Ishikawa (cell line): ENCODE data around the gene MVP.

ENCODE experiments used
- CEBPB ChIP-seq: IDR thresholded peaks from 2 replicates; pipeline ENCODE4 v1.6.1; 2012
- CREB1 ChIP-seq: IDR thresholded peaks from 2 replicates; pipeline ENCODE4 v1.6.1; 2012; ENCODE audit warnings: low read depth
- EGR1 ChIP-seq: IDR thresholded peaks from 2 replicates; pipeline ENCODE4 v1.6.1; 2012
- EP300 ChIP-seq: IDR thresholded peaks from 2 replicates; pipeline ENCODE4 v1.6.1; 2012; ENCODE audit warnings: borderline replicate concordance
- FOXM1 ChIP-seq: IDR thresholded peaks from 2 replicates; pipeline ENCODE4 v1.6.1; 2012; ENCODE audit warnings: low read depth, borderline replicate concordance
- NFIC ChIP-seq: IDR thresholded peaks from 2 replicates; pipeline ENCODE4 v1.6.1; 2012
- RAD21 ChIP-seq: IDR thresholded peaks from 2 replicates; pipeline ENCODE4 v1.6.1; 2012; ENCODE audit warnings: low read depth
- TAF1 ChIP-seq: IDR thresholded peaks from 2 replicates; pipeline ENCODE4 v1.6.1; 2012; ENCODE audit warnings: low read depth, mild to moderate bottlenecking
- TCF12 ChIP-seq: IDR thresholded peaks from 2 replicates; pipeline ENCODE4 v1.6.1; 2012; ENCODE audit warnings: low read depth
- TEAD4 ChIP-seq: IDR thresholded peaks from 2 replicates; pipeline ENCODE4 v1.6.1; 2012
- YY1 ChIP-seq: IDR thresholded peaks from 2 replicates; pipeline ENCODE4 v1.6.1; 2012; ENCODE audit warnings: low read depth
- ZBTB7A ChIP-seq: IDR thresholded peaks from 2 replicates; pipeline ENCODE4 v1.6.1; 2012; ENCODE audit warnings: low read depth
- TF ChIP-seq, protein P1 (sequence below): IDR thresholded peaks from 2 replicates; pipeline ENCODE4 v1.6.1; 2012; ENCODE audit warnings: low read depth, mild to moderate bottlenecking
- TF ChIP-seq, protein P2 (sequence below): IDR thresholded peaks from 2 replicates; pipeline ENCODE4 v1.6.1; 2012
- TF ChIP-seq, protein P3 (sequence below): IDR thresholded peaks from 2 replicates; pipeline ENCODE4 v1.6.1; 2012

Gene MVP

DNA sequence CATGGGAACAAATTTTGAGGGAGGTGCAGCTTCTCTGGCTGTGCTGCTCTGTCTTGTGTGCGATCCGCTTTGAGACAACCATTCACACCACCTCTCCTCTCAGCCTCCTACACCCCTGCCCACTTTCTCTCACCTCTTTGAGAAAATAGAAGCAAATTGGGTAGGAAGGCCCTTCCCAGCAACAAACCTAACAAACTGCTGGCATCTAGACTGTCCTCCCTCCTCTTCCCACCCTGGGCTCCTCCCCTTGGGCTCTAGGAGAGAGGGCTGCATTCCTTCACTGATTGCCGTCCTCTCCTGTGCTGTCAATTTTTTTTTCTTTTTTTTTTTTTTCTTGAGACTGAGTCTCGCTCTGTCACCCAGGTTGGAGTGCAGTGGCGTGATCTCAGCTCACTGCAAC, 29.2 kb downstream of the MVP start:
- TF ChIP-seq, protein P1, sequence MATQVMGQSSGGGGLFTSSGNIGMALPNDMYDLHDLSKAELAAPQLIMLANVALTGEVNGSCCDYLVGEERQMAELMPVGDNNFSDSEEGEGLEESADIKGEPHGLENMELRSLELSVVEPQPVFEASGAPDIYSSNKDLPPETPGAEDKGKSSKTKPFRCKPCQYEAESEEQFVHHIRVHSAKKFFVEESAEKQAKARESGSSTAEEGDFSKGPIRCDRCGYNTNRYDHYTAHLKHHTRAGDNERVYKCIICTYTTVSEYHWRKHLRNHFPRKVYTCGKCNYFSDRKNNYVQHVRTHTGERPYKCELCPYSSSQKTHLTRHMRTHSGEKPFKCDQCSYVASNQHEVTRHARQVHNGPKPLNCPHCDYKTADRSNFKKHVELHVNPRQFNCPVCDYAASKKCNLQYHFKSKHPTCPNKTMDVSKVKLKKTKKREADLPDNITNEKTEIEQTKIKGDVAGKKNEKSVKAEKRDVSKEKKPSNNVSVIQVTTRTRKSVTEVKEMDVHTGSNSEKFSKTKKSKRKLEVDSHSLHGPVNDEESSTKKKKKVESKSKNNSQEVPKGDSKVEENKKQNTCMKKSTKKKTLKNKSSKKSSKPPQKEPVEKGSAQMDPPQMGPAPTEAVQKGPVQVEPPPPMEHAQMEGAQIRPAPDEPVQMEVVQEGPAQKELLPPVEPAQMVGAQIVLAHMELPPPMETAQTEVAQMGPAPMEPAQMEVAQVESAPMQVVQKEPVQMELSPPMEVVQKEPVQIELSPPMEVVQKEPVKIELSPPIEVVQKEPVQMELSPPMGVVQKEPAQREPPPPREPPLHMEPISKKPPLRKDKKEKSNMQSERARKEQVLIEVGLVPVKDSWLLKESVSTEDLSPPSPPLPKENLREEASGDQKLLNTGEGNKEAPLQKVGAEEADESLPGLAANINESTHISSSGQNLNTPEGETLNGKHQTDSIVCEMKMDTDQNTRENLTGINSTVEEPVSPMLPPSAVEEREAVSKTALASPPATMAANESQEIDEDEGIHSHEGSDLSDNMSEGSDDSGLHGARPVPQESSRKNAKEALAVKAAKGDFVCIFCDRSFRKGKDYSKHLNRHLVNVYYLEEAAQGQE: no peak
- TF ChIP-seq TEAD4: peak; percentile 37; the same call in 1 of the 2 replicates
- no peak for TF ChIP-seq CREB1

DNA sequence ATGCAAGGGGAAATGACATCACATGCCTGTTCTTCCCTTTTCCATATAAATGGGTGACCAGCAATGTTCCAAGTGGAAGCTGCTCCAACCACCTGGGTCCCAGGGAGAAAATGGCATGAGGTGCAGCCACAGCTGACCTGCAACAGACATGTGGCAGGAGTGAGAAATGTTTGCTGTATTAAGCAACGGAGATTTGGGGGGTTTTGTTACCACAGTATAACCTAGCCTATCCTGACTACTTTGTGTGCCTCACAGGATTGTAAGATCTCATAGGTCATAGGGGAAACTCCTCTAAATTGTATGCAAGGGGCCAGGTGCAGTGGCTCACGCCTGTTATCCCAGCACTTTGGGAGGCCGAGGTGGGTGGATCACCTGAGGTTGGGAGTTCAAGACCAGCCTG, 30.7 kb downstream of the MVP start:
- no peak for TF ChIP-seq YY1
- TF ChIP-seq RAD21: no peak
- no peak for TF ChIP-seq EGR1
- TF ChIP-seq TEAD4: no peak
- no peak for TF ChIP-seq TCF12
- no peak for TF ChIP-seq CEBPB
- TF ChIP-seq NFIC: no peak
- no peak for TF ChIP-seq TAF1
- TF ChIP-seq EP300: no peak
- no peak for TF ChIP-seq CREB1

DNA sequence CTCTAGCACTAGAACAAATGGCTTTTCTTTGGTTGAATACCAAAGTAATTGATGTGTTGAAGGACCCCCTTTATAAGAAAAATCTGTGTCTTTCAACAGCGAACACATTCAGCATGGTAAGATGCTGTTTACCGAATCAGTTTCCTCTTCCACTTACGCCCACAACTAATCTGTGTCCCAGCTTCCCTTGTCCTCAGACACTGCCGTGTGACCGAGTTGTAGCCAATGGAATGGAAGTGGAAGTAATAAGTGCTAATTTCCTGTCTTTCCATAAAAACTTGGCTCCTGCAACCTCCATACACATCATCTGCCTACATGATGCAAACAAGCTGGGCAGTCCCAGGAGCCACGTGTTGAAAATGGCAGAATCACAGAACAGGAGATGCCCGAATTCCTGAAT, 32.4 kb downstream of the MVP start:
- no peak for TF ChIP-seq ZBTB7A
- TF ChIP-seq, protein P2, sequence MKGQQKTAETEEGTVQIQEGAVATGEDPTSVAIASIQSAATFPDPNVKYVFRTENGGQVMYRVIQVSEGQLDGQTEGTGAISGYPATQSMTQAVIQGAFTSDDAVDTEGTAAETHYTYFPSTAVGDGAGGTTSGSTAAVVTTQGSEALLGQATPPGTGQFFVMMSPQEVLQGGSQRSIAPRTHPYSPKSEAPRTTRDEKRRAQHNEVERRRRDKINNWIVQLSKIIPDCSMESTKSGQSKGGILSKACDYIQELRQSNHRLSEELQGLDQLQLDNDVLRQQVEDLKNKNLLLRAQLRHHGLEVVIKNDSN: peak; percentile 45; the same call in 1 of the 2 replicates

DNA sequence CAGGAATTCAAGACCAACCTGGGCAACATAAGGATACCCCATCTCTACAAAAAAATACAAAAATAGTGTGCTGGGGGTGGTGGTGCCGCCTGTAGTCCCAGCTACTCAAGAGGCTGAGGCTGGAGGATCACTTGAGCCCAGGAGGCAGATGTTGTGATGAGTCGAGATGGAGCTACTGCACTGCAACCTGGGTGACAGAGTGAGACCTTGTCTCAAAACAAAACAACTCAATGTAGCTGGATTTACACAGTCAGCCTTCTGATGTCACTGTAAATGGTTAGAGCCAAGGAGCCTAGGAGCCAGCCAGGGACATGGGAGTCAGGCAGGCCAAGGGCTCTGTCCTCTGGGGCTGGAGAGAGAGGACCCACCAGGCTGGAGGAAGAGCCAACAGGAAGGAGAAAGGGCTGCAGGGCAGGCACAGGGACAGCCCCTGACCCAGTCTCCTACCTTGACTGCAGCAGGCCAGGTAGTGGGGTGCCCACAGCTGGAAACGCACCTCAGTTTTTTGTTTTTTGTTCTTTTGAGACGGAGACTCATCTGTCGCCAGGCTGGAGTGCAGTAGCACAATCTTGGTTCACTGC, 34.3 kb downstream of the MVP start:
- TF ChIP-seq, protein P3, sequence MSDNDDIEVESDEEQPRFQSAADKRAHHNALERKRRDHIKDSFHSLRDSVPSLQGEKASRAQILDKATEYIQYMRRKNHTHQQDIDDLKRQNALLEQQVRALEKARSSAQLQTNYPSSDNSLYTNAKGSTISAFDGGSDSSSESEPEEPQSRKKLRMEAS: no peak
- TF ChIP-seq EGR1 (no peak), EP300 (no peak), YY1 (no peak), TCF12 (no peak), NFIC (no peak), ZBTB7A (no peak), RAD21 (no peak), CEBPB (no peak), CREB1 (no peak)
- TF ChIP-seq, protein P2: no peak
- TF ChIP-seq, protein P1: no peak

DNA sequence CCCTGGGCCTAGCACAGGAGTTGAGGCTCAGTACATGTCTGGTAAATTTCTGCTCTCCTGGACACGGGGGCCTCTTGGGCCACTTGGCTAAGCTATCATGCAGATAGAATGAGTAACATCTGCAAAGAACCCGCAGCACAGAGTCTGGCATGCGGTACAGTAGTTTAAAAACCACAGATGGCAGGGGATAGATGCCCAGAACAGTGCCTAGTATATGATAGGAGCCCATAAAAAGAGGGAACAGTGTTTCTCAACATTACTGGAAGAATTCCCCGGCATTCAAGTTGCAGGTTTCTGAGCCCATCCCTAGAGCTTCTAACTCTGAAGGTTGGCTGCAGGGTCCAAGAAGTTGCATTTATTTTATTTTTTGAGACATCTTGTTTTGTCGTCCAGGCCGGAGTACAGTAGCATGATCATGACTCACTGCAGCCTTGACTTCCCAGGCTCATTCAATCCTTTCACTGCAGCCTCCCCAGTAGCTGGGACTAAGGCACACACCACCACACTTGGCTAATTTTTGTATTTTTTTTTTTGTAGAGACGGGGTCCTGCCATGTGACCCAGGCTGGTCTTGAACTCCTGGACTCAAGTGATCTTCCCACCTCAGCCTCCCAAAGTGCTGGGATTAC, 37.0 kb downstream of the MVP start:
- TF ChIP-seq, protein P1: no peak
- TF ChIP-seq FOXM1 (no peak), CEBPB (no peak), CREB1 (no peak), EP300 (no peak), TAF1 (no peak)
